Activated CD4-positive, alpha-beta T cell treated with anti-CD3 and anti-CD28 coated beads for 48 hours (primary cell): ENCODE data around the gene GGACT.

Source experiments
- DNase-seq: peaks from one replicate; pipeline ENCODE4 v3.0.0-alpha.2; 2020

The GGACT gene

GRCh38 chr13:100510208-100510957 is 78.2 kb downstream of the GGACT start:
- no peak for DNase-seq

DNA sequence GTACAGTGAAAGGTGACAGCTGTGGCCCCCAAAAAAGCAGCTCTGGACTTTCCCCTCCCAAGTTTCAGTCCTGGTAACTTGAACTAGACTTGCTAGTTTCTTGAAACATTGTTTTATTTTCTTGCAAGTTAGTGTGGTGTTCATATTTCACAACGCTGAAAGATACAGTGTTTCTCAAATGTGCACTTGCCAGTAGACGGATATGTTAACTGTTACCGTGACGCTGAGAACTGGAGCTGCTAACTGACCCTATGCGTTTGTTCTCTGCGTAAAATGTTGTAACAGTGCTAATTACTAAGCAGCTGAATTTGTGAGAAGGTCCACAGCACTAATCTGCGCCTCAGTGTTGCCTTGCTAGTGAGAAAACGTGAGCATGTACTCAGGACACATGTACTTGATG is 79.6 kb downstream of the GGACT start:
- DNase-seq = no peak

GRCh38 chr13:100508455-100508854 is 80.1 kb downstream of the GGACT start:
- DNase-seq = no peak

DNA sequence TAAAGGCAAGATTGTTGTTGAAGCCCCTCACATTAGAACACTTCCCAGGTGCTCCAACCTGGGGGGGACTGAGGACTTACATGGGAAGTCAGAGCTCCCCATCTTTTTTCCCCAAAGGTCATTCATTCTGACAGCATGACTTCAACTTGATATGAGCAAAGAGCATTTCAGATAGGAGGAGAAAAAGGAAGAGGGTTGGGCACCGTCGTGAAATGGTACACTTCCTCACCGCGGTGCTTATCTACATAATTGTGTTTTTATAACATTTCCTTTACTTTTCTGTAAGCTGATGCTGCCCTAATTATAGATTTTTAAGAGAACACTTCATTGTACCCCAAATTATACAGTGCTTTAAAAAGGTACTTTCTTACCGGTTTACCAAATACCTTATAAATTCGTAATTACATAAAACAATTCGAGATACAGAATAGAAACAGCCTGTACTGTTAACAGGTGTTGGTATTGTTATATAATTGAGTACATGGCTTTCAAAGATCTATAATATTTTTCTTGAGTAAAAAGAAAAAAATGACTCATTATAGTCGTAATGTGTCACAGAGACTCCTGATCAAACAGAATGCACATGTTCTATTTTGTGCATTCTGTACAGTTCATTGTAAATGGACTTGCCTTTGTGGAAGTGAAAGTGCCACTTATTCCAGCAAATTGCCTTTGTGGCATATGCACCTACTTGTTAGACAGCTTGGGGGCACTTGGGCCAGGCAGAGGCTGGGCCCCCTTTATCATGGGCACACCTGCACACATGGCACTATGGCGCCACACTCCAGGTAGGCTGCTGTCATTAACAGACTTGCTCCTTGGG is 81.8 kb downstream of the GGACT start:
- no peak for DNase-seq

DNA sequence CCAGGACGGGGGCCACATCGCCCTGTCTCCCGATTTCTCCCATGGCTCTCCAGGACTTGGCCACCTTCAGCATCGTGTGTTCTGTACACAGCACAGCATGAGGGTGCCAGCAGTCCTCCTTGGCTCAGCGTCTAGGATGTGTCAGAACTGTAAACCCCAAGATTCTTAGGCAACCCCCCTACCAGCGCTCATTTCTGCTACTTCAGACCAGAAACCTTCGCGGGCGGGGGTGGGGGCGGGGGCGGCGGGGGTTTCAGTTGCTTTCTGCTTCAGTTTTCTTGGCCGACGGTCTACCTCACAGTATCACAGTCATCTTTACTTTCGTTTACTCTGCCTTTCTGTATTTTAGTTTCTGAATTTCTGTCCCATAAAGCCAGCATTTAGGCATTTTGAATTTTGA is 82.4 kb downstream of the GGACT start:
- DNase-seq = peak; percentile 66

GRCh38 chr13:100503622-100504021 is 85.0 kb downstream of the GGACT start:
- DNase-seq = no peak

GRCh38 chr13:100502446-100502845 is 86.1 kb downstream of the GGACT start:
- DNase-seq = no peak

DNA sequence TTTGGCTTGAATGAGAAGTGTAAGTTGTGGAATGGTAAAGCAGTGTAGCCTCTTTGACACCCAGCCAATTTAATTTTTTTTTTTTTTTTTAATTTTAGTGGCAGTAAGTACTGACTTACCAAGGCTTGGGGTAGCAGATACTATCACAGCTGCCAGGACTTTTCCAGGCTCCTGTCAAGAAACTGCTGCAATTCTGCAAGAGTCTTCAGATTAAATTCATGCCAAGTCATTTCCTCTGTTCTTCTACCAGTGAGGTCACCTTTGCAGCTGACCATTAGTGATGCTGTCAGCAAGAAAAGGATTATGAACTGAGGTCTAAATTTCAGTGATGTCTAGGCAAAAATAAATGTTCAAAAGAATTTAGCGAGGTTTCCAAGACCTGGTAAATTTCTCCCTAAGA is 91.2 kb downstream of the GGACT start:
- DNase-seq = no peak

GRCh38 chr13:100495455-100495854 is 93.1 kb downstream of the GGACT start:
- no peak for DNase-seq

- DNase-seq = no peak
These were observed 95.2 kb downstream of the GGACT start for GRCh38 chr13:100493418-100493817.

- DNase-seq = no peak
These were observed 97.3 kb downstream of the GGACT start for GRCh38 chr13:100491164-100491842.

DNA sequence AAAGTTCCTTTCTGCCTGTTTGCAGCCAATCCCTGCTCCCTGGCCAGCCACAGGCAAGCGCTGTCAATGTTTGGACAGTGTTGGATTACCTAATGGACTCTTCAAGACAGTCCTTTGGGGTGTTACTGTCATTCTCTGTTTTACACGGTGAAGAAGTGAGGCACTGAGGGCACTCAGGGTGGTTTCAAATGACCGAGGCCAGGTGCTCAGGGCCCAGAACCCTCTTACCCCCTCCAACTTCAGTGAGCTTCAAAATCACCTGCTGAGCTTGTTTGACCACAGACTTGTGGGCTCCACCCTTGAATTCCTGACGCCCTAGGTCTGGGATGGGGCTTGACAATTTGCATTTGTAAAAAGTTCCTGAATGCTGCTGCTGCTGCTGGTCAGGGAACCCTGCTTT is 97.9 kb downstream of the GGACT start:
- DNase-seq = no peak

- no peak for DNase-seq
These were observed 103.3 kb downstream of the GGACT start for GRCh38 chr13:100485265-100485664.

- no peak for DNase-seq
These were observed 103.9 kb downstream of the GGACT start for GRCh38 chr13:100484702-100485101.

DNA sequence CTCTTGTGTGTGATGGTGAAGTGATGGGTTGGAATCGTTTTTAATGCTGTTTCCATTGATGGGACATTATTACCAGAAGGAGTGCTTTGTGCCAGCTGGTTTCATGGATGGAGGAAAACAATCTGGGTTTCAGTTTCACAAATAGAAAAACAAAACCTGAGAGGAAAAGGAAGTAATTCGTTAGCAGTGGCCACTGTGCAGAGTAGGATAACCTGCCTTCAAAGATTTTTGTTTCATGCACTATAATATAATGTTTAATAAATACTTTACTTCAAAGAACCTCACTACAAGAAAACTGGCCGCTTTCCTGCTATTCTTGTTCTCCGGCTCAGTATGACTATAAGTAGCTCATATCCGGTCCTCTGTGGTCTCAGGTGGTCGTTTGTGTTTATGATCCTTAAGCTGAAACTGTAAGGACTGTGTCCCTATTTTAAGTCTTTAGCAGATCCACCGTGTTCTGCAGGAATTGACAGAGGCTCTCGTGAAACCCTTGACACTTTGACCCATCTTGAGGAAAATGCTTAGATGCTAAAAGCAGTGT is 104.7 kb downstream of the GGACT start:
- no peak for DNase-seq

DNA sequence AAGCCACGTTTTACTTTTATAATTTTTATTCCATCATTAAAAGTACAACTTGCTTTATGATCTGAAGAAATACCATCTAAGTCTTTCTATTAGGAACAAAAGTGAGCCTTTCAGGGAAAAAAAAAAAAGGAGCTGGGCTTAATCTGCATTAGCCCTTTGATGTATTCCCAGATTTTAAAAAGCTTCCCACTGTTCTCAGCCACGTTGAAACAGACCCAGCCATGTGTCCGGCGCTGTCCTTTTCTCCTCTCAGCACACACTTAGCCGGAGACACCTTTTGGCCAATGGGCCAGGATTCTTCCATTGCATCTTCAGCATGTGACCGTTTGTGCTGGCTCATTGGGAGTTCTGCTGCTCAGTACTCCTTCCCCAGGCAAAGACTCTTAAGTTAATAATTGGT is 105.5 kb downstream of the GGACT start:
- DNase-seq = no peak

GRCh38 chr13:100480676-100481075 is 107.9 kb downstream of the GGACT start:
- no peak for DNase-seq
